H1 (cell line): Measurements from ENCODE around the gene RAB44. TPM values are rescaled to one million over a fixed set of nuclear protein-coding genes. Genes with fewer than 3 reads are reported as not detected.

ENCODE experiments used
- GABPA ChIP-seq: IDR thresholded peaks from 2 replicates; pipeline ENCODE4 v1.6.1; 2011; ENCODE audit warnings: mild to moderate bottlenecking, low read length, moderate library complexity, borderline replicate concordance; ENCODE audit not compliant: insufficient read depth
- SIN3A ChIP-seq, 2 experiments: IDR thresholded peaks in 1 of 2; conservative IDR thresholded peaks in 1 of 2; 2 replicates each; pipeline ENCODE4 v1.6.1; 2011 to 2012; ENCODE audit warnings: low read length in 2 of 2, improper control_type of control experiment in 1 of 2, low read depth in 1 of 2, mild to moderate bottlenecking in 1 of 2
- SP2 ChIP-seq: IDR thresholded peaks from 2 replicates; pipeline ENCODE4 v1.6.1; 2012; ENCODE audit warnings: mild to moderate bottlenecking, low read length, inconsistent platforms
- polyA plus RNA-seq, 7 experiments: library from polyadenylated mRNA; depleted of rRNA in 3 of 7; stranded (reverse) in 5 of 7; unstranded in 2 of 7; fragments of >200 nt in 5 of 7; fragments of 200-250 nt in 2 of 7; gene quantifications; 1 replicate in 5 of 7; 2 replicates in 1 of 7; 4 replicates in 1 of 7; pipeline versions ENCODE4 v1.2.1 to v1.2.3, GENCODE V29; 2011 to 2013; ENCODE audit warnings: missing spikeins in 2 of 7, mixed read lengths in 2 of 7
- total RNA-seq: library from RNA; stranded (reverse); fragmentation: NEBNext Ultra II Directional; extraction: Animal tissue kit (Norgen Biotek cat#: 25700); gene quantifications from 2 replicates; pipeline ENCODE4 v1.2.1, GENCODE V29; 2021
- TF ChIP-seq, protein P1 (sequence below): IDR thresholded peaks from 2 replicates; pipeline ENCODE4 v1.6.1; 2012; ENCODE audit warnings: low read length, inconsistent platforms
- TF ChIP-seq, protein P2 (sequence below): IDR thresholded peaks from 2 replicates; pipeline ENCODE4 v1.6.1; 2011; ENCODE audit warnings: low read depth, mild to moderate bottlenecking, low read length; ENCODE audit not compliant: insufficient read depth
- TF ChIP-seq, protein P3 (sequence below), 3 experiments: IDR thresholded peaks; 1 replicate in 2 of 3; 2 replicates in 1 of 3; pipeline versions ENCODE4 v1.5.1 to v1.6.1; 2011; ENCODE audit warnings: low read length in 3 of 3, mild to moderate bottlenecking in 3 of 3, inconsistent platforms in 2 of 3, low read depth in 1 of 3, moderate library complexity in 1 of 3; ENCODE audit not compliant: insufficient read depth in 1 of 3; ENCODE audit errors: control extremely low read depth in 1 of 3

The RAB44 gene
- total and polyA plus RNA-seq, 2 of the 8 experiments (the other 6 are each of a cell fraction or from before 2014, with no cell fraction given): 0.02 TPM; not detected in 1

DNA sequence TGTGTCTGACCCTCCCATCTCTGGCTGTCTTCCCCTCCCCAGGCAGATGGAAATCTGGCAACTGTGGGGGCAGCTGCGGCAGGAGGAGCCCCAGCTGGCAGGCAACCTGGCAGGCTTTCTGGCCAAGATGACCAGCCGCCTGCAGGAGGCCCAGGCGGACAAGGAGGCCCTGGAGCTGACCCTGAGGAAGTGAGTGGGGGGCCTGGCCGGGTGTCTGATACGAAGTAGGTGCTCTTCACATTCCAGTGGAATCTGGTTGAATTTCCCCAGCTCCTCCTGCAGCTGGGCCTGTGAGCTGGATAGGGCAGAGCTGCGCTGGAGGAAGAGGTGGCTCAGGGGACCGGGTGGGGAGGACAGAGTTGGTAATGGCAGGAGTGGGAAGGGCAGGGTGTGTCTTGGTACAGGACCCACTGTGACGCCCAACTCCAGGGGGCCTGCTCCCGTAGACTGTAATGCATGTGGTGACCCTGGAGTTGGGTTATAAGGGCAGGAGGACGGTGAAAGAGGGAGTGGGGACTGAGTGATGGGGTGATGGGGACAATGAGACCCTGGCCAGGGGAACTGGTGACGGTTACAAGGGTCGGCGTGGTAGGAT is 19.7 kb downstream of the RAB44 start (continued):
- TF ChIP-seq, protein P1, sequence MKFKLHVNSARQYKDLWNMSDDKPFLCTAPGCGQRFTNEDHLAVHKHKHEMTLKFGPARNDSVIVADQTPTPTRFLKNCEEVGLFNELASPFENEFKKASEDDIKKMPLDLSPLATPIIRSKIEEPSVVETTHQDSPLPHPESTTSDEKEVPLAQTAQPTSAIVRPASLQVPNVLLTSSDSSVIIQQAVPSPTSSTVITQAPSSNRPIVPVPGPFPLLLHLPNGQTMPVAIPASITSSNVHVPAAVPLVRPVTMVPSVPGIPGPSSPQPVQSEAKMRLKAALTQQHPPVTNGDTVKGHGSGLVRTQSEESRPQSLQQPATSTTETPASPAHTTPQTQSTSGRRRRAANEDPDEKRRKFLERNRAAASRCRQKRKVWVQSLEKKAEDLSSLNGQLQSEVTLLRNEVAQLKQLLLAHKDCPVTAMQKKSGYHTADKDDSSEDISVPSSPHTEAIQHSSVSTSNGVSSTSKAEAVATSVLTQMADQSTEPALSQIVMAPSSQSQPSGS: no peak
- TF ChIP-seq, protein P2, sequence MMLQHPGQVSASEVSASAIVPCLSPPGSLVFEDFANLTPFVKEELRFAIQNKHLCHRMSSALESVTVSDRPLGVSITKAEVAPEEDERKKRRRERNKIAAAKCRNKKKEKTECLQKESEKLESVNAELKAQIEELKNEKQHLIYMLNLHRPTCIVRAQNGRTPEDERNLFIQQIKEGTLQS: no peak
- TF ChIP-seq SP2: no peak
- TF ChIP-seq GABPA: no peak
- TF ChIP-seq, protein P3, sequence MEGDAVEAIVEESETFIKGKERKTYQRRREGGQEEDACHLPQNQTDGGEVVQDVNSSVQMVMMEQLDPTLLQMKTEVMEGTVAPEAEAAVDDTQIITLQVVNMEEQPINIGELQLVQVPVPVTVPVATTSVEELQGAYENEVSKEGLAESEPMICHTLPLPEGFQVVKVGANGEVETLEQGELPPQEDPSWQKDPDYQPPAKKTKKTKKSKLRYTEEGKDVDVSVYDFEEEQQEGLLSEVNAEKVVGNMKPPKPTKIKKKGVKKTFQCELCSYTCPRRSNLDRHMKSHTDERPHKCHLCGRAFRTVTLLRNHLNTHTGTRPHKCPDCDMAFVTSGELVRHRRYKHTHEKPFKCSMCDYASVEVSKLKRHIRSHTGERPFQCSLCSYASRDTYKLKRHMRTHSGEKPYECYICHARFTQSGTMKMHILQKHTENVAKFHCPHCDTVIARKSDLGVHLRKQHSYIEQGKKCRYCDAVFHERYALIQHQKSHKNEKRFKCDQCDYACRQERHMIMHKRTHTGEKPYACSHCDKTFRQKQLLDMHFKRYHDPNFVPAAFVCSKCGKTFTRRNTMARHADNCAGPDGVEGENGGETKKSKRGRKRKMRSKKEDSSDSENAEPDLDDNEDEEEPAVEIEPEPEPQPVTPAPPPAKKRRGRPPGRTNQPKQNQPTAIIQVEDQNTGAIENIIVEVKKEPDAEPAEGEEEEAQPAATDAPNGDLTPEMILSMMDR (IDR thresholded peaks at IDR 0.05; ENCODE audit: control extremely low read depth in 1 of 3, insufficient read depth in 1 of 3, low read depth in 1 of 3, low read length in 3 of 3): no peak
- no peak for TF ChIP-seq SIN3A (conservative IDR thresholded peaks at IDR 0.05 in 1 of 2, IDR thresholded peaks at IDR 0.05 in 1 of 2; ENCODE audit: low read depth in 1 of 2, low read length in 2 of 2)
